Mucosa of rectum (tissue), 2 donors: Measurements from ENCODE around the gene MFSD11.
A peak's percentile ranks its signal among the peaks of the same experiment; 100 is the strongest.

Source experiments
- H3K27ac ChIP-seq, 2 donors: one replicate each; pipeline ENCODE4 v1.7.0; 2013; ENCODE audit warnings: inconsistent platforms in 2 of 2, low read depth in 2 of 2, low read length in 2 of 2
- H3K27me3 ChIP-seq, 2 donors: one replicate each; pipeline ENCODE4 v1.7.0; 2013; ENCODE audit warnings: low read length in 2 of 2; ENCODE audit not compliant: control insufficient read depth in 2 of 2, insufficient read depth in 2 of 2
- H3K36me3 ChIP-seq, 2 donors: one replicate each; pipeline ENCODE4 v1.7.0; 2013; ENCODE audit warnings: low read length in 2 of 2; ENCODE audit not compliant: control insufficient read depth in 2 of 2, insufficient read depth in 2 of 2
- H3K4me1 ChIP-seq, 2 donors: one replicate each; pipeline ENCODE4 v1.7.0; 2013; ENCODE audit warnings: low read length in 2 of 2, mild to moderate bottlenecking in 1 of 2; ENCODE audit not compliant: control insufficient read depth in 2 of 2, insufficient read depth in 2 of 2
- H3K4me3 ChIP-seq, 2 donors: one replicate each; pipeline ENCODE4 v1.7.0; 2013; ENCODE audit warnings: low read length in 2 of 2
- H3K9ac ChIP-seq, 2 donors: one replicate each; pipeline ENCODE4 v1.7.0; 2013; ENCODE audit warnings: low read length in 2 of 2, low read depth in 1 of 2, mild to moderate bottlenecking in 1 of 2
- H3K9me3 ChIP-seq, 2 donors: one replicate each; pipeline ENCODE4 v1.7.0; 2013; ENCODE audit warnings: low read length in 2 of 2; ENCODE audit not compliant: control insufficient read depth in 2 of 2
- donor health status: healthy.
- donor health status: Normal muscosa, but diverticular disease.

MFSD11 gene

GRCh38 chr17:76737676-76738467 lies at the start of gene MFSD11:
TSS of gene MFSD11 (plus strand) at chr17:76738119. CDS start at chr17:76738353, 234 bp downstream.
- Histone ChIP-seq H3K4me1 (peaks cover 28 to 35% of the 10 kb centered on the region in 2 donors), H3K9me3 (no peaks in the 10 kb centered on the region), H3K4me3 (peak within 1 kb of the TSS; percentile 89 to 97), H3K36me3 (peaks cover 35 to 37% of the 10 kb centered on the region in 2 donors), H3K27ac (peak within 1 kb of the TSS; percentile 100), H3K9ac (peak within 1 kb of the TSS; percentile 98 to 100), H3K27me3 (no peaks in the 10 kb centered on the region)

- Histone ChIP-seq H3K4me1 (peaks cover 9% of the 10 kb centered on the region in 2 donors), H3K4me3 (no peak overlapping the region), H3K27me3 (peaks cover 0 to 6% of the 10 kb centered on the region in 2 donors), H3K9me3 (no peaks in the 10 kb centered on the region), H3K27ac (peak overlapping the region; percentile 78 to 79), H3K9ac (no peak overlapping the region), H3K36me3 (peaks cover 0 to under 1% of the 10 kb centered on the region in 2 donors)
Observed at GRCh38 chr17:76688165-76688622, 49.7 kb upstream of the MFSD11 start.

DNA sequence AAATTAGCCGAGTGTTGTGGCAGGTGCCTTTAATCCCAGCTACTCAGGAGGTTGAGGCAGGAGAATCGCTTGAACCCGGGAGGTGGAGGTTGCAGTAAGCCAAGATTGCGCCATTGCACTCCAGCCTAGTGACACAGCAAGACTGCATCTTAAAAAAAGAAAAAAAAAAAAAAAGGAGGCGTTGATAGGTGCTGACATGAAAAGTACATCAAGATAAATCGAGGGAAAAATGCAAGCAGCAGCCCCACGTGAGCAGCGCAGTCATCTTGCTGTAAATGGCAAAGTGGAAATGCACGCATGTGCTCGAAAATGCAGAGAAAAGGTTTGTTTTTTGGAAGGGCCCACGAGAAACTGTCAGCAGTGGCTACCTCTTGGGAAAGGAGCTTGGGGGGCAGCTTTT lies 48.1 kb upstream of the MFSD11 start:
- Histone ChIP-seq H3K9ac (no peak overlapping the region), H3K36me3 (no peaks in the 10 kb centered on the region), H3K4me3 (no peak overlapping the region), H3K4me1 (peaks cover 9% of the 10 kb centered on the region in 2 donors), H3K9me3 (no peaks in the 10 kb centered on the region), H3K27ac (no peak overlapping the region), H3K27me3 (peaks cover 0 to 6% of the 10 kb centered on the region in 2 donors)

DNA sequence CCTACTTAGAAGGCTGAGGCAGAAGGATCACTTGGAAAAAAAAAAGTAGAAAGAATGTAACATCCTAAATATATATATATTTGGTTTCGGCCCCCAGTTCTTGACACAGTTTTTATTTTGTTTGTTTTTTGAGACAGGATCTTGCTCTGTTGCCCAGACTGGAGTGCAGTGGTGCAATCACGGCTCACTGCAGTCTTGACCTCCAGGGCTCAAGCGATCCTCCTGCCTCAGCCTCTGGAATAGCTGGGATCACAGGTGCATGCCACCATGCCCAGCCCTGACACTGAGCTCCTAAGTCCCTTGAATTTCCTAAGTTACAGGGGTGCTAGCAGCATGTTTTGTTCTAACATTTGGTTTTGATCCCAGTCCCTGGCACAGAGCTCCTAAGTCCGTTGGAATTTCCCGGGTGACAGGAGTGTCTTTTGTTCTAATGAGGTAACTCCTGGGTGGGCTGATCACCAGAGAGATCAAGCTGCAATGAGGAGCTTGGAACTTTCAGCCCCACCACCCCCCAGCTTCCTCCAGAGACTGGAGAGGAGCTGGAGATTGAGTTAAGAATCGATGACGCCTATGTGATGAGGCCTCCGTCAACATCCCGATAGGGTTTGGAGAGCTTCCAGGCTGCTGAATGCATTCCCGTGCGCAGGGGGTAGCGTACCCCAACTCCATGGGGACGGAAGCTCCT lies 47.2 kb upstream of the MFSD11 start:
- peaks cover 9% of the 10 kb centered on the region in 2 donors for H3K4me1 ChIP-seq
- H3K36me3 ChIP-seq = no peaks in the 10 kb centered on the region
- peaks cover 0 to 6% of the 10 kb centered on the region in 2 donors for H3K27me3 ChIP-seq
- H3K27ac ChIP-seq = no peak overlapping the region
- H3K9me3 ChIP-seq = no peaks in the 10 kb centered on the region
- H3K4me3 ChIP-seq = no peak overlapping the region
- H3K9ac ChIP-seq = no peak overlapping the region

DNA sequence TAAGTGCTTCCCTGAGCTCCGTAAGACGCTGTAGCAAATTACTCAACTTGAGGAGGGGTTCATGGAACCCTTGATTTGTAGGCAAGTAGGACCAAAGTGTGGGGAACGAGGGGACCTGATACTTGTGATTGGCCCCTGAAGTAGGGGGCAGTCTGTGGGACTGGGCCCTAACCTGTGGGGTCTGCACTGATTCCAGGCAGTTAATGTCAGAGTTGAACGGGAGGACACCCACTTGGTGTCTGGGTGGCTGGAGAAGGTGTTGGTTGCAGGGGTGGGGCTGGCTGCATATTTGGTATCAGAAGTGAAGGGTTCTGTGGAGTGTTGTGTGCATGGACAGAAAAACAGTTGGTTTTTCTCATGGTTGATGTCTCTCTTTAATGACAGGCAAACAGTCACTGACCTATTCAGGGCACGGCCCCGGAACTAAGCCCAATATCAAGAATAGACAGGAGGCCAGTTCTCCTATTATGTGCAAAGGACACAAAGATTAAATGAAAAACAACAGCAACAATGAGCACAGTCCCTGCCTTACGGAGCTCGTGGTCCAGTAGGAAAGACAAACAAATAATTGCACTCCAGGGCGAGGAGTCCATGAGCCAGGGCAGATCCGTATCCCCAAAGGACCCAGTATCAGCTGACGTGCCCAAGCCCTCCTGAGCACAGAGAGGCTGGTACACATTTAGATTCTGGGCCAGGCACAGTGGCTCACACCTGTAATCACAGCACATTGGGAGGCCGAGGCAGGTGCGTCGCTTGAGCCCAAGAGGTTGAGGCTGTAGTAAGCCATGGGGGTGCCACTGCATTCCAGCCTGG lies 46.3 kb upstream of the MFSD11 start:
- H3K27ac ChIP-seq = no peak overlapping the region
- no peak overlapping the region for H3K9ac ChIP-seq
- no peak overlapping the region for H3K4me3 ChIP-seq
- H3K9me3 ChIP-seq = no peaks in the 10 kb centered on the region
- H3K27me3 ChIP-seq = peaks cover 0 to 6% of the 10 kb centered on the region in 2 donors
- no peaks in the 10 kb centered on the region for H3K36me3 ChIP-seq
- peaks cover 9% of the 10 kb centered on the region in 2 donors for H3K4me1 ChIP-seq

DNA sequence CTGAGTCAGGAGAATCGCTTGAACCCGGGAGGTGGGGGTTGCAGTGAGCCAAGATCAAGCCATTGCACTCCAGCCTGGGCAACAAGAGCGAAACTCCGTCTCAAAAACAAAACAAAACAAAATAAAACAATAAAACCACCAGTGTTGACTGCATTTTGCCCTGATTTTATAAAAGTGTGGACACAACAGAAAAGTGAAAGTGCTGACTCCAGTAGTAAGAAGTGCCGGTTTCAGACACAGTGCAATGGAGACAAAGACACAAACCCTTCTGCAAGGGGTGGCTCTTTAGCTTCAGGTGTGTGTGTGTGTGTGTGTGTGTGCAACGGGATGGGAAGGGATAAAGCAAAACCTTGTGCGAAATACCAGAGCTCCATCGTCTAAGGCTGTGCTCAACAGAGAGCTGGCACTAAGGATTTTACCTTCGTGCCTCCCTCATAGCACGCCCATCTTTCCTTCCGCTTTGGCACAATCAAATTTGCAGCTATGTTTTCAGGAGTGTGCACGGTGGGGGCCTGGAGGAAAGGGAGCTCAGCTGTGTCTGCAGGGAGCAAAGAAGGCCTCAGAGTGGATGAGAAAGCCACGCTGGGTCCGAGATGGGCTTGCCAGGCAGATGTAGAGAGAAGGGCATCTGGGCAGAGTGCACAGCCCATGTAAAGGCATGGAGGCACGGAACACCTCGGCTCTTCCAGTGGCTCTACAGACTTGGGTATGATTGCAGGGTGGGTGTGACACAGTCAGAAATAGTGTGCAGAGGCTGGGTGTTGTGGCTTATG lies 42.7 kb upstream of the MFSD11 start:
- H3K9me3 ChIP-seq = no peaks in the 10 kb centered on the region
- no peaks in the 10 kb centered on the region for H3K27me3 ChIP-seq
- H3K36me3 ChIP-seq = no peaks in the 10 kb centered on the region
- H3K4me1 ChIP-seq = peaks cover under 1% of the 10 kb centered on the region in 2 donors
- no peak overlapping the region for H3K4me3 ChIP-seq
- H3K9ac ChIP-seq = no peak overlapping the region
- H3K27ac ChIP-seq = no peak overlapping the region

GRCh38 chr17:76696763-76697701 lies 40.9 kb upstream of the MFSD11 start:
- peaks cover 7 to 8% of the 10 kb centered on the region in 2 donors for H3K4me1 ChIP-seq

DNA sequence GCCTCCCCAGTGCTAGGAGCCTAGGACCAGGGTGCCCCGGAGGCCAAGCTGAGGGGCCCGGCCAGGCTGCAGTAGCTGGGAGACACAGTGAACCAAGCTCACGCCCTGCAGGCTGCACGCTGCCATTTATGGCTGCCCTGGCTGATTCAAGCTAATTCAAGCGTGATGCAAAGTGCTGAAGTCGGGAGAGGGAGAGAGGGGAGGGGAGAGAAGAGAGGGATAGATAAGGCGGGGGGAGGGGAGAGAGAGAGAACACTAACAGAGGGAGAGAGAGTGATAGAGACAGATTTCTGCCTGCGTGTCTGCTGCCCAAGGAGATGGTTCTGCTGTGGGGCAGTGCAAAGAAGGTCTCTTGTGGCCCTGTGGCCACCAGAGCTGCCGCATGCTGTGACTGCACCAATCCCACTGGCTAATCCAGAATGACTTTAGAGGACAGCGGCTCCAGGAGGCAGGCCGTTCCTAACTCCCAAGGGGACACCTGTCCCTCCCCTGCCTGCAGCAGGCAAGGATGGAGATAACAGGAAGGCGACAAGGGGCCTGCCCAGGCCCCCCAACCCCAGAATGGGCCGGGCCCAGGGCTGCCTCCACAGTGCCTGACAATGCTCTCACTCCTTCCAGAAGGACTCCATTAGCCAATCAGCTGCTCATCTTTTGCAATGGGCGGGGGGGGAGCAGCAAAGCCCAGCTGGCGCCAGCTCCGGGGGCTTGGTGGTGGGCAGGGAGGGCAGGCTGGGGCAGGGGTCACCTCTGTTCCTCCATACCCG lies 40.0 kb upstream of the MFSD11 start:
- Histone ChIP-seq H3K36me3 (no peaks in the 10 kb centered on the region), H3K4me1 (peaks cover 7 to 8% of the 10 kb centered on the region in 2 donors), H3K9me3 (no peaks in the 10 kb centered on the region), H3K27ac (peak overlapping the region; percentile 34 to 46), H3K9ac (no peak overlapping the region), H3K27me3 (no peaks in the 10 kb centered on the region), H3K4me3 (no peak overlapping the region)

More at GRCh38 chr17:76696763-76697701, 40.9 kb upstream of the MFSD11 start:
- Histone ChIP-seq H3K27me3 (no peaks in the 10 kb centered on the region), H3K4me3 (no peak overlapping the region), H3K9me3 (no peaks in the 10 kb centered on the region), H3K9ac (no peak overlapping the region), H3K36me3 (no peaks in the 10 kb centered on the region), H3K27ac (peak overlapping the region; percentile 34 to 46)
